Myometrial cell (primary cell): ENCODE data around the gene TNNI3. TPM values are rescaled to one million over a fixed set of nuclear protein-coding genes. Genes with fewer than 3 reads are reported as not detected.

Experiments
- total RNA-seq: library from RNA; depleted of rRNA; stranded (reverse); fragments of >200 nt; gene quantifications from 2 replicates; pipeline ENCODE4 v1.2.3, GENCODE V29; 2015

The TNNI3 gene
- not detected in 2 replicates for total RNA-seq

GRCh38 chr19:55157064-55157908, at the start of gene TNNI3:
TSS of gene TNNI3 (minus strand) at chr19:55157732. CDS start at chr19:55157589, 143 bp downstream.

DNA sequence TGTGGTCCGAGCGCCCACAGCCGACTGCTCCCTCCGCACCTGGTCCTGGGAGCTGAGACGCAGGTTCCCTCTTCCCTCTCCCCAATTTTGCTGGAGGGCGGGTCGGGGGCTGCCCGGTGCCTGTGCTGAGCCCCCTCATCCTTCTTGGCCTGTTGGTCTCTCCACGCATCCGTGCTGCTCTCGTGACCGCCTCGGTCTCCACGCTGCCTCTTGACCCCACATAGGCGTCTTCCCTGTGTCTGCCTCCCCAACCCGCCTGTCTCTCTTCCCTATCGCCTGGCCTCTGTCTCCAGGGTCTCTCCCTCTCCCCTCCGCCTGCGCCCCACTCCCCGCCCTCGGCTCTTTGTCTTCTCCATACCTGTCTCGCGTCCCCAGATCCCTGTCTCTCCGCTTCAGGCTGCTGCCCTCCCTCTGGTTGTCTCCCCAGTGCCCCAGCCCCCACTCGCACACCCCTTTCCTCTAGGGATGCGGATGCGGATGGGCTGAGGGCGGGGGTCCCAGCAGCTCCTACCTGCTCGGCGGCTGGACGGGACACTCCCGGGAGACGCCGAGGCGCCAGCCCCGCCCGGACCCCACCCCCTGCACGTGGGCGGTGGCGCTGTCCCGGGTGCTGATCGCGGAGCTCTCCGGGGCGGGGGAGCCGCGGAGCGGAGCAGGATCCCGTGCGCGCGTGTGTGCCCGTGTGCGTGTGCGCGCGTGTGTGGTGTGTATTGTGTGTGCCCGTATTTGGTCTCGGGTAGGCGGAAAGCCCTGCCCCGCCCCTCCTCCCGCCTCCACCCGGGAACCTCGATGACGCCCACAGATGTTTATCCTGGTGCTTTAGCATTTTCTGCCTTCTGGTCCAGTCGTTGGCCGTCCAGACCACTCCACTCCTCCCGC, 22.3 kb upstream of the TNNI3 start, which contains the start of gene SYT5:
Gene SYT5 (minus strand): TSS at position 684 of the 879 bp plus-strand sequence. CDS start 1,248 bp downstream, outside the sequence.

DNA sequence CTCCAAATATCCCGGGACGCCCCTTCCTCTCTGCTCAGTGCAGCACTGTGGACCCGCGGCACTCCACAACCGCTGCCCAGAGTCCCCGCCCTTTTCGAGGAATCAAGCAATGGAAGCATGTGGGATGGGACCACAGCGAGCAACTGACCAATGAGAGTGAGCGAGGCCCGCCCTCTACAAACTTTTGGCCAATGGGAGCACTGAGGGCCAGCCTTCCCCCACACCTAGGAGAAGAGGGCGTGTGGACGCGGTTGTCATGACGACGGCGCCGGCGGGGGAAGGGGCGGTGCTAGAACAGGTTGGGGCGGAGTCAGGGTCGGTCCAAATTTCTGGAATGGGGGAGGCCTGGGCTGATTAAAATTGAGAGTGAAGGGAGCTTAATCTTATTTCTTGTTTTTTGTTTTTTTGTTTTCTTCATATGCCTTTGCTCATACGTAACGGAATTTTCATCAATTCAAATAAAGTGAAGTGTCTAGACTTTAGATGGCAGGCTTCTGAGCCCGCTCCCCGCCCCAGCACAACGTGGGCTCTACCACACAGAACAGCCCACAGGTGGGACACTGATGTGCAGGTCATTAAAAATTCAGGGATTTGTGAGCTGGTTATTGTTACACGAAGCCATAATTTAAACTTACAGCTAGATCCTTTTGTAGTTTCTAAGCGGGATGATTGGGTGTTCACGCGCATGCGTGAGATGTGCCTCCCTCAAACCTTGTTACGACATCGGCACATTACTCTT, 9.2 kb upstream of the TNNI3 start, which contains the start of gene DNAAF3:
Gene DNAAF3 (minus strand): TSS at position 84 of the 739 bp plus-strand sequence. CDS start 200 bp downstream, outside the sequence.

DNA sequence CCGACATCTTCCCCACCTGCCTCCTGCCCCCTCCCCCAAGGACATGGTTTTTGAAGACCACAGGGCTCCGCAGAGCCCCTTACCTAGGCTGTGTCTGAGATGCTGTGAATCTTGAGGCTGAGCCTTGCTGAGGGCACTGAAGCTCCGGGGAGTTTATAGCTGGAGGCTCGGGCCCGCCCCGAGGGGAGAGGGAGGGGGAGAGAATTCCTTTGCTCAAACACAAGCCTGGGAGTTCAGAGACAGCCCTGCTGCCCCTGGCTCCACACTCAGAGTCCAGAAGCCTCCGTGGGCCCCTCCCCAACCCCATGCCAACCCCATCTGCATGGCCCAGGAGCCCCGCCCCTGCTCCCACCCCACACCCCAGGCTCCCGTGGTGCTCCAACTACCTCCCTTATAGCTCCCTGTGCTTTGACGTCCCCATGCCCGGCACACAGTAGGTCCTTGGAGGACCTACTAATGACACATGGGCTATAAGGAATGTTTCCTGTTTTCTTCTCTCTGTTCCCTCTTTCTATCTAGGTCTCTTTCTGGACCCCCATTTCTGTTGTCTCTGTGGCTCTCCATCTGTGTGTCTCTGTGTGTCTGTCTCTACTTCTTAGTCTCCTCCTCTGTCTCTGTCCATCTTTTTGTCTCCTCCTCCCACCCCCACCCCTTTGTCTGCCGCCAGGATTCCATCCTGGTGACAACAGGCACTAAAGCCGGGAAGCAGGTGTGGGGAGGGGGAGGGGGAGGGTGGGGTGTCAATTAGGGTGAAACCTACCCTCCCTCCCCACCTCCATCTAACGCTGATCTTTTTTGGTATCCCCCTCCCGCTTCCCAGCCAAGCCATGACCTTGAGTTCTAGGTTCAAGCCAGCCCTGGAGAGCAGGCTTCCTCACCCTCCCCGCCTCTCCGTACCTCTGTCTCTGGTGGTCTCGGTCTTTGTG, 8.2 kb downstream of the TNNI3 start, which contains the start of gene TNNT1:
Gene TNNT1 (minus strand): TSS at position 129 of the 926 bp plus-strand sequence. CDS start 2,049 bp downstream, outside the sequence.

GRCh38 chr19:55116859-55117662, 40.5 kb downstream of the TNNI3 start, which contains the start of gene PPP1R12C:
TSS of gene PPP1R12C (minus strand) at chr19:55117637. CDS start at chr19:55117543, 94 bp downstream.

Other genes starting within 250 kb of the TNNI3 start
- not detected in 2 replicates for gene NLRP7, start 210.2 kb downstream of the TNNI3 start, total RNA-seq
- not detected in 2 replicates for gene NLRP2, start 191.4 kb downstream of the TNNI3 start, total RNA-seq
- not detected in 2 replicates for gene GP6, start 119.5 kb downstream of the TNNI3 start, total RNA-seq
- gene RDH13, start 94.6 kb downstream of the TNNI3 start, total RNA-seq = 11.0 and 13.8 TPM in 2 replicates
- 1.2 and 12.1 TPM in 2 replicates for gene EPS8L1, start 81.9 kb downstream of the TNNI3 start, total RNA-seq
- 51.2 and 74.1 TPM in 2 replicates for gene PPP1R12C, start 40.1 kb downstream of the TNNI3 start, total RNA-seq
- 6.2 and 6.3 TPM in 2 replicates for gene TNNT1, start 8.5 kb downstream of the TNNI3 start, total RNA-seq
- gene DNAAF3, start 8.9 kb upstream of the TNNI3 start, total RNA-seq = 0.71 TPM in 1 of 2 replicates, not detected in the other
- gene SYT5, start 22.6 kb upstream of the TNNI3 start, total RNA-seq = 0.29 TPM in 1 of 2 replicates, not detected in the other
- 6.9 and 14.5 TPM in 2 replicates for gene PTPRH, start 51.8 kb upstream of the TNNI3 start, total RNA-seq
- gene TMEM86B, start 71.0 kb upstream of the TNNI3 start, total RNA-seq = 0.86 and 1.8 TPM in 2 replicates
- 31.7 and 45.6 TPM in 2 replicates for gene PPP6R1, start 101.3 kb upstream of the TNNI3 start, total RNA-seq
- 70.7 and 106 TPM in 2 replicates for gene HSPBP1, start 122.4 kb upstream of the TNNI3 start, total RNA-seq
- gene BRSK1, start 126.3 kb upstream of the TNNI3 start, total RNA-seq = 4.3 and 9.0 TPM in 2 replicates
- not detected in 2 replicates for gene TMEM150B, start 167.6 kb upstream of the TNNI3 start, total RNA-seq
- 6.9 and 11.0 TPM in 2 replicates for gene KMT5C, start 182.1 kb upstream of the TNNI3 start, total RNA-seq
- gene COX6B2, start 197.0 kb upstream of the TNNI3 start, total RNA-seq = under 0.01 TPM in 1 of 2 replicates, not detected in the other
- not detected in 2 replicates for gene GARIN5B, start 205.5 kb upstream of the TNNI3 start, total RNA-seq
- 1.8 and 4.3 TPM in 2 replicates for gene IL11, start 212.7 kb upstream of the TNNI3 start, total RNA-seq
- not detected in 2 replicates for gene TMEM190, start 219.1 kb upstream of the TNNI3 start, total RNA-seq
- not detected in 2 replicates for gene TMEM238, start 226.6 kb upstream of the TNNI3 start, total RNA-seq
- gene RPL28, start 228.2 kb upstream of the TNNI3 start, total RNA-seq = 437 and 447 TPM in 2 replicates